NB4 (cell line): Measurements from ENCODE around the gene OMA1.

ENCODE experiments used
- CTCF ChIP-seq: IDR thresholded peaks from one replicate; pipeline ENCODE4 v1.5.1; 2012; ENCODE audit warnings: low read depth, low read length
- MAX ChIP-seq: IDR thresholded peaks from 2 replicates; pipeline ENCODE4 v1.6.1; 2011; ENCODE audit warnings: low read depth, low read length
- MYC ChIP-seq: IDR thresholded peaks from 2 replicates; pipeline ENCODE4 v1.6.1; 2011; ENCODE audit warnings: low read depth, low read length
- POLR2A ChIP-seq: IDR thresholded peaks from 2 replicates; pipeline ENCODE4 v1.6.1; 2011; ENCODE audit warnings: mild to moderate bottlenecking; ENCODE audit not compliant: insufficient read length; ENCODE audit errors: extremely low read depth

GRCh38 chr1:58570094-58570493 is 23.6 kb upstream of the OMA1 start:
- TF ChIP-seq CTCF (no peak), MYC (no peak), MAX (no peak), POLR2A (no peak)
